NCI-H2029 (cell line): Measurements from ENCODE around the gene MRGPRE.

Experiments used
- DNase-seq: peaks from one replicate; lab custom pipeline; 2025; lab: John Stamatoyannopoulos, UW

The MRGPRE gene

GRCh38 chr11:3196161-3197043 is 35.8 kb downstream of the MRGPRE start:
- DNase-seq, result no peak

DNA sequence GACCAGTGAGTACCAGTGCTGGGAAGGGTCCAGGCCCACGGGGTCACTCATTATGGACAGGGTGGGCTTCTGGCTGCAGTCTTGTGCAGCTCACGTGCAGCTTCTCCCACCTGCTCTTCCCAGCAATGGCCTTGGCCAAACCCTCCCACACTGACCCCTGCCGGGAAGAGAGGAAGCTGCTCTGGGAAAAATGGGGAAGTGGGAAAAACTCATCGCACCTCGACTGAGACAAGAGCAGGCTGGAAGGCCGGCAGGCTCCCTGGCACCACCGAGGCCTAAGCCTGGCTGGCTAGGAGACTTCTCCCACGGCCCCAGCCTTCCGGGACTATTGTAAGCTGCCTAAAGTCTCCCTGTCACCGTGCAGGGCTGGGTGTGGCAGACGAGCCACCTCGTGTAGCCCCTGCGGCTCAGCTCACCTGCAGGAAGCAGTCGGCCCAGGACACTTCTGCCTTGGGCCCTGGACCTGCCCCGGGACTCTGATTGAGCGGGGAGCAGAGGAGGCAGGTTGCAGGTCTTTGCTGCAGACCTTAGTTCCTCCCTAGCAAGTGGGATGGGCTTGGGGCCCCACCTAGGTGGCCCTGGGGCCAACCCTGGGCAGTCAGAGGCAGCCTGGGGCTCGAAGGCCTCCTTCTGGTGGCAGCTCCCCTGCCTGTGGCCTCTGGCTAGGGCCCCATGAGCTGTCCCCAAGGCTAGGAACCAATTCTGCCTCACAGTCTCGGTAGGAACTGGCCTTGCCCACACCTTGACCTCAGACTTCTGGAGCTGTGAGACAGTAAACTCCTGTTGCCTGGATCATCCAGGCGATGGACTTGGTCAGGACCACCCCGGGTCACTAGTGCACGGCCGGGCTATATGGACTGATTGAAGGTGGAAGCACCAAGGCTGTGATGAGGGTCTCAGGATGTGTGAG is 36.7 kb downstream of the MRGPRE start:
- no peak for DNase-seq

DNA sequence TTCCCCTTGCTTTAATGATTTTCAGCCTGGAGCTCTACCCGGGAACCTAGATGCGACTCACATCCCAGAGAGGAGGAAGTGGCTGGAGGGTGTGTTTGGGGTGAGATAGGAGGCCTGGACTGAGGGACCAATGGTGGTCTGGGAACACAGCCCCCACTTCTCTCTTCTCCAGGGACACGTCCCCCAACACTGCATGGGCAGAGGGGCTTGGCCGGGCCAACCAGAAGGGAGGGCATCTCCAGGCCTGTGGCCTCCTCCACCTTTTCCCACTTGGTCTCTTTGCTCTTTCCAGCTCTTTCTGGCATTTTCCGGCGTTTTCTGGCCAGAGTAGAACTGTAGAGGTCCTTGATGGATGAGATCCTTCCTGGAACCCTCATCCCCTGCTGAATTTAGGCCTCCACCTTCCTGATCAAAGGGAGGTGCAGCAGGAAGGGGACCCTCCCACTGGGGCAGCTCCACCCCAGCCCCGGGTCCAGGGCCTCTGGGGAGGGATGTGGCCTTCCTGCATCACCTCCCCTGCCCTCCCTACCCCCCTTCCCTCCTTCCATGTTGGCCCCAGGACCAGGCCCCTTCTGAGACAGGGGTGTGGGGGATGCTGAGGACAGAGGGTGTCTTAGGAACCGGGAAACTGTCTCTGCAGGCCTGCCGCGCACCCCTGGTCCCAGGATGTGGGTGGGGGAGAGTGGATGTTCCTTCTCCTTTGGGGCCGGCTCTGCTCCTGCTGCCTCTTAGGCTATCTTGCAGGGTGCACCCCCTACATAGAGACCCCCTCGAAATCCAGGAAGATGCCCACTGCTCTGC is 38.0 kb downstream of the MRGPRE start:
- no peak for DNase-seq

- DNase-seq, result no peak
Observed at GRCh38 chr11:3193373-3194015, 38.7 kb downstream of the MRGPRE start.

DNA sequence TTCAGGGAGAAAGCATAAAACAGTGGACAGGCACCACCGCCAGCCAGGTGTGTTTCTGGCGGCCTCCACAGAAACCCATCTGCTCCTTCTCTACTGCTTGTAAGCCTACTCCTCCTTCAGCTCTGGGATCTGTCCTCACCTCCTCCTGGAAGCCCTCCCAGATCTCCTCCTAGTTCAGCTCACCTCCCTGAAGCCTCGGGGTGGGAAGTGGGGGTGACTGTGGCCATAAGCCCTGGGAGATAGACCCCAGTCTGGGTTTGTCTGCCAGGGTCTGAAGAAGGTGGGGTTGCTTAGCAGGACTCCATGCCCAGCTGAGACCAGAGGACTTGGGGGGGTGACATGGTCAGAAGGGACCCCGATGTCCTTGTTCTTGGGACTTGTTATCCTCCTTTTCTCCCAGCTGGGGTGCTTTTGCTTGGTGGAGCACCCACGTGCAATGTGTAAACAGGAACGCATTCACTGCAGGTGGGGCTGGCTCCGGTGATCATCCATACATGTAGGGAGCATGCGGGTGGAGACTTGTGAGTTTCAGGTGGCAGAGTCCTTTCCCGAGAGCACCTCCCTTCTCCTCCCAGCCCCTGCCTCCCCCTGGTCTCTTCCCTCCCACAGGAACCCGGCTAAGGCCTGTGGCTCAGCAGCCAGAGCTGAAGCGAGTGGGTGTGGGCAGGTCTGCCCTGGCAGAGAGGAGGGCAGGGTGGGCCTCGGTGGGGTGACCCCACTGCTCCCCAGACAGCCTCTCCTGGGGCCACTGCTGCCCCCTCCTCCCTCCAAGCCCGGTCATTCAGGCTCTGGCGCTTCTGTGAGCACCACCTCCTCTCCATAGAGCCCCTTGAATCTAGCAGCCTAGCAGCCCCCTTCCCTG is 39.5 kb downstream of the MRGPRE start:
- DNase-seq, result no peak

- no peak for DNase-seq
Observed at GRCh38 chr11:3191586-3192324, 40.5 kb downstream of the MRGPRE start.

DNA sequence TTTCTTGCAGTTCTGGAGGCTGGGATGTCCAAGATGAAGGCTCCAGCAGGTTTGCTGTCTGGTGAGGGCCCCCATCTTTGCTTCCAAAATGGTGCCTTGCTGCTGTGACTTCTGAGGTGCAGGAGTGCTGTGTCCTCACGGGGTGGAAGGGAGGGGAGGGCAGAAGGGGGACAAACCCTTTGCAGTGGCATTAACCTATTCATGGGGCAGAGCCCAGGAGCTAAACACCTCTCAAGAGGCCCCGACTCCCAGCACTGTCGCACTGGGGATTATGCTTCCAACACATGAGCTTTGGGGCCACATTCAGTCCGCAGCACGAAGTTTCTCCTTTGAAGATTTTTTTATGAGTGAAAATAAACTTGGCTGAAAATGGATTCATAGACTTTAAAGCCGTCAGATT is 41.6 kb downstream of the MRGPRE start:
- DNase-seq, result no peak

DNA sequence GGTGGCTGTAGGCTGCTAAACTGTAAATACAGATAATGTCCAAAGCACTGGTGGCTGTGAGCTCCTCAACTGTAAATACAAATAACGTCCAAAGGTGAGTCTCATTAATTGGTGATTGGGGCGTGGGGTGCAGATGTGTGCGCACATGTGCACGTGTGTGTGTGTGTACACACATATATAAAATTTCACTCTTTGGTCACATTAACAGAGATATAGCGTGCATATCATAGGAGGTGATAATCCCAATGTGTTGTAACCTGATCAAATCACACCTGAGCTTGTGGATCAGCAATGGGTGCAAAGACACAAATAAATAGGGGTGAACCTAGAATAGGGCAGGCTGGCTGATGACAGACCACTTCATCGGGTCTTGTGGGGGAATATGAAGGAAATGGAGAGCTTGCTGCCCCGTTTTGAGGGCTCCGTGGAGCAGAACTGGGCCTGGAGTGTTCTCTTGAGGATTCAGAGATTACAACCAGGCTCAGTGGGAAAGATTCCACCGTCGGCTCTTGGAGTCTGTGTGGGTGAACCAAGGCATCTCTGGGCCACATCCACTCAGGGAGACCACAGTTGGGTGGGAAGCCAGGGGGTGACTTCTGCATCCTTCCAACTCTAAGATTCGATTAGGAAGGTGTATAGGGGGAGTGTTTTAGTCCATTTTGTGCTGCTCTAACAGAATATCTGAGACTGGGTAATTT is 42.2 kb downstream of the MRGPRE start:
- DNase-seq, result no peak

GRCh38 chr11:3189196-3189843 is 42.9 kb downstream of the MRGPRE start:
- no peak for DNase-seq

GRCh38 chr11:3188496-3189195 is 43.6 kb downstream of the MRGPRE start:
- DNase-seq, result no peak

DNA sequence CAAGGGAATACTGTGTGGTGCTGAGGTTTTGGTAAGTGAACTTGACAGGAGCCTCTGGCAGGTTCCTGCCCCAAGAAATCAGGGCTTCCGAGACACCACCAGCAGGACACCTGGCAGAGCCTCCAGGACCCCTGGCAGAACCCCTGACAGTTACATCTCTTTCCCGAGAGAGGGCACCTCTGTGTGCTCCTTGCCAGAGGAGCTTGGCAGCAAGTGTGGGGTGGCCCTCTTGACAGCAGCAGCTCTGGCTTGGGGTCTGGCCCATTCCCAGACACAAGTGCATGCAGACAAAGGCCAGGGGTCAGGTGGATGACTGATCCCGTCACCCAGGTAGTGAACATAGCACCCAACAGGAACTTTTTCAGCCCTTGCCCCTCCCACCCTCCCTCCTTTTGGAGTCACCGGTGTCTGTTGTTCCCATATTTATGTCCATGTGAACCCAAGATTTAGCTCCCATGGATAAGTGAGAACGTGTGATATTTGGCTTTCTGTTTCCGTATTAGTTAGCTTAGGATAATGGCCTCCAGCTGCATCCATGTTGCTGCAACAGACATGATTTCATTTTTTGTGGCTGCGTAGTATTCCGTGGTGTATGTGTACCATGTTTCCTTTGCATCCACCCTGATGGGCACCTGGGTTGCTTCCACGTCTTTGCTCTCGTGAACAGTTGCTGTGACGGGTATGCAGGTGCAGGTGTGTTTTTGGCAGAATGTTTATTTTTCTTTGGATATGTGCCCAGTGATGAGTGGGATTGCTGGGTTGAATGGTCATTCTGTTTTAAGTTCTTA is 45.9 kb downstream of the MRGPRE start:
- DNase-seq, result no peak

- no peak for DNase-seq
Observed at GRCh38 chr11:3184732-3185347, 47.4 kb downstream of the MRGPRE start.

GRCh38 chr11:3183523-3183922 is 48.7 kb downstream of the MRGPRE start:
- no peak for DNase-seq

DNA sequence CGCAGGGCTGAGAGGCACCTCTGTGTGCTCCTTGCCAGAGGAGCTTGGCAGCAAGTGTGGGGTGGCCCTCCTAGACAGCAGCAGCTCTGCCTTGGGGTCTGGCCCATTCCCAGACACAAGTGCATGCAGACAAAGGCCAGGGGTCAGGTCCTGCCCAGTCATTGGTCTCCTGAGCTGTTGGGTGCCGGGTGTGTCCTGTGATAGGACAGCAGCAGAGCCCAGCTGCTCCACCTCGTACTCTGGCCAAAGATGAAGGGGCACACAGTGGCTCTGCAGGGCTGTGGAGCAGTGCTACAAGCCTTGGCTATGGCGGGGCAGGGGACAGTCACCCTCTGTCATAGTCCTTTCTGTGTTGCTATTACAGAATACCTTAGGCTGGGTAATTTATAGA is 49.8 kb downstream of the MRGPRE start:
- DNase-seq, result no peak

GRCh38 chr11:3181725-3182461 is 50.3 kb downstream of the MRGPRE start:
- DNase-seq, result no peak

DNA sequence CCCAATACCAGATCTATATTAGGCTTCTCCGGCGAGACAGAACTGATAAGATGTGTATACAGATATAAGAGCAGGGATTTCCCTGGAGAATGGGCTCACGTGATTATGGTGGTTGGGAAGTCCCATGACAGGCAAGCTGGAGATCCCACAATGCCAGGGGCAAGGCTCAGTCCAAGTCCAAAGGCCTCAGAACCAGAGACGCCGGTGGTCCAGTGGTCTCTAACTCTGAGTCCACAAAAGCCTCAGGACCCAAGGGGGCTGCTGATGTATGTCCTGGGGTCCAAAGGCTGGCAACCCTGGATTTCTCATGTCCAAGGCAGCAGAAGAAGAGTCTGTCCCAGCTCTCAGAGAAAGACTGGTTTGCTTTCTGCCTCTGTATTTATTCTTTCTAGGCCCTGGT is 51.3 kb downstream of the MRGPRE start:
- DNase-seq, result no peak
